Epithelial cell of proximal tubule (primary cell): ENCODE data around the gene REPS2. TPM values are rescaled to one million over a fixed set of nuclear protein-coding genes. Genes with fewer than 3 reads are reported as not detected.

ENCODE experiments used
- DNase-seq: peaks from one replicate; pipeline ENCODE4 v3.0.0-alpha.2; 2011; ENCODE audit warnings: low read depth
- H3K4me3 ChIP-seq: 2 replicates; pipeline ENCODE4 v1.5.1; 2011; ENCODE audit warnings: low read depth, mild to moderate bottlenecking, low read length
- total RNA-seq: library from RNA; depleted of rRNA; stranded (reverse); fragments of >200 nt; gene quantifications from 2 replicates; pipeline ENCODE4 v1.2.3, GENCODE V29; 2015
- TF ChIP-seq, protein P1 (sequence below): conservative IDR thresholded peaks from 2 replicates; pipeline ENCODE4 v1.5.1; 2012; ENCODE audit warnings: low read depth, mild to moderate bottlenecking, low read length

Gene REPS2
- 0.72 and 1.7 TPM in 2 replicates for total RNA-seq

GRCh38 chrX:16946361-16946964 is at the start of gene REPS2:
TSS of gene REPS2 (plus strand) at chrX:16946658. CDS start at chrX:16946862, 204 bp downstream.
- TF ChIP-seq, protein P1, sequence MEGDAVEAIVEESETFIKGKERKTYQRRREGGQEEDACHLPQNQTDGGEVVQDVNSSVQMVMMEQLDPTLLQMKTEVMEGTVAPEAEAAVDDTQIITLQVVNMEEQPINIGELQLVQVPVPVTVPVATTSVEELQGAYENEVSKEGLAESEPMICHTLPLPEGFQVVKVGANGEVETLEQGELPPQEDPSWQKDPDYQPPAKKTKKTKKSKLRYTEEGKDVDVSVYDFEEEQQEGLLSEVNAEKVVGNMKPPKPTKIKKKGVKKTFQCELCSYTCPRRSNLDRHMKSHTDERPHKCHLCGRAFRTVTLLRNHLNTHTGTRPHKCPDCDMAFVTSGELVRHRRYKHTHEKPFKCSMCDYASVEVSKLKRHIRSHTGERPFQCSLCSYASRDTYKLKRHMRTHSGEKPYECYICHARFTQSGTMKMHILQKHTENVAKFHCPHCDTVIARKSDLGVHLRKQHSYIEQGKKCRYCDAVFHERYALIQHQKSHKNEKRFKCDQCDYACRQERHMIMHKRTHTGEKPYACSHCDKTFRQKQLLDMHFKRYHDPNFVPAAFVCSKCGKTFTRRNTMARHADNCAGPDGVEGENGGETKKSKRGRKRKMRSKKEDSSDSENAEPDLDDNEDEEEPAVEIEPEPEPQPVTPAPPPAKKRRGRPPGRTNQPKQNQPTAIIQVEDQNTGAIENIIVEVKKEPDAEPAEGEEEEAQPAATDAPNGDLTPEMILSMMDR = no peak
- DNase-seq = no peak
- peak within 1 kb of the TSS; percentile 55 for H3K4me3 ChIP-seq

GRCh38 chrX:16897445-16897844 is 49.0 kb upstream of the REPS2 start:
- DNase-seq = no peak
- no peak overlapping the region for H3K4me3 ChIP-seq
- TF ChIP-seq, protein P1 = no peak

DNA sequence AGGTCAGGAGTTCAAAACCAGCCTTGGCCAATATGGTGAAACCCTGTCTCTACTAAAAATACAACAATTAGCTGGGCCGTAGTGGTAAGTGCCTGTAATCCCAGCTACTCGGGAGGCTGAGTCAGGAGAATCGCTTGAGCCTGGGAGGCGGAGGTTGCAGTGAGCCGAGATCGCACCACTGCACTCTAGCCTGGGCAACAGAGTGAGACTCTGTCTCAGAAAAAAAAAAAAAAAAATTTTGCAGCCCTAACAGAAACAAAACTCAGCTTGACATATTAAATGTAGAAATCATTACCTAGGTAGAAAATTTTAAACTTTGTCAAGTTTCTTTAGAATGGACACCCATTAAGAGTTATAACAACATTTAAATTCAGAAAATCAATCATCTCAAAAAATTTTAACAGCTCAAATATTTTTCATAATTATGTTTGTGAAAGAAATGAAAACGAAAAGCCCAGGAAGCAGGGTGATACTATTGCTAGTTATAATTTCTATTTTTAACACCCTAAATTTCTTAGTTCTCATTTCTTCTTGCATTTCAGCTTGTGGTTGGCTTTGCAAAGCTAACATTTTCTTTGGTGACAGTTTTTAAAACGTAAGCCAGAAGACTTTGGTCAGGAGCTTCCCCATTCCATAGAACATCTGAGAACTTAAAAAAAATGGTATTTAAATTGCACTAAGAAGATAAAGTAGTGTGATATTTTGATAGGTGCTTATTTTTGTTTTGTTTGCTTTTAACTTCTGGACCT is 43.0 kb upstream of the REPS2 start:
- TF ChIP-seq, protein P1 = no peak
- H3K4me3 ChIP-seq = no peak overlapping the region
- no peak for DNase-seq

DNA sequence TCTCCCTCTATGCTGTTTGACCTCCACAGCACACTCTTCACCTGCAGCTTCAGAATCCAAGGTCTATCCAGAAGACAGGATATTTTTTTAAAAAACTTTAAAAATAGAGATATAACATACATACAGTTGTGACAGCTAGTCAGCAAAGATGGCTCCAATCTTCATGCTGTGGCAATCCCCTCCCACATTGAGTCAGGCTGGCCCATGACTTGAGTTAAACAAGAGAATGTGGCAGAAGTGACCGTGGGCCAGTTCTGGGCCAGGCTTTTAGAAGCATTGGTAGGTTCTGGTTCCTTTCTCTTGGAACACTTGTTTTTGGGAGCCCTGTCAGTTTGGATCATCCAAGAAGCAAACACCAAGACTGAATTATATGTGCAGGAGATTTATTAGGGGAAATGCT is 36.1 kb upstream of the REPS2 start:
- TF ChIP-seq, protein P1 = no peak
- DNase-seq = no peak
- no peak overlapping the region for H3K4me3 ChIP-seq

DNA sequence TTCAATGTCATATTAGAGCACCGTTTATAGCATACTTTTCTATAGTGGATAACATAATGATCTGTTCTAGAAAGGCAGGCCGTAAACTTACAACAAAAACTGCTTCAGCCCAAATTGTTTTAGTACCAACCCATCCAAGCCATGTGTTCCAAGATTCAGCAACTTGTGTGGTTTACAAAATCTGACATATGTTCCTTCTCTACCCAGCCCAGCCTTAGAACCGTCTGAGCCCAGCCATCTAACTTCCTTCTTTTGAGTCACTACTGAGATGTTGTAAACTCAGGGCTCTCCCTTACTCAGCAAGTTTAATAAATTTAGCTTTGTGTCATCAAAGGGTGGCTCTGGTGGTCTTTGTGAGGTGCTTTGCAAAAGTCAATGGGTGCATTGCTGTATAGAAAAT is 32.4 kb upstream of the REPS2 start:
- DNase-seq = no peak
- H3K4me3 ChIP-seq = no peak overlapping the region
- TF ChIP-seq, protein P1 = no peak

DNA sequence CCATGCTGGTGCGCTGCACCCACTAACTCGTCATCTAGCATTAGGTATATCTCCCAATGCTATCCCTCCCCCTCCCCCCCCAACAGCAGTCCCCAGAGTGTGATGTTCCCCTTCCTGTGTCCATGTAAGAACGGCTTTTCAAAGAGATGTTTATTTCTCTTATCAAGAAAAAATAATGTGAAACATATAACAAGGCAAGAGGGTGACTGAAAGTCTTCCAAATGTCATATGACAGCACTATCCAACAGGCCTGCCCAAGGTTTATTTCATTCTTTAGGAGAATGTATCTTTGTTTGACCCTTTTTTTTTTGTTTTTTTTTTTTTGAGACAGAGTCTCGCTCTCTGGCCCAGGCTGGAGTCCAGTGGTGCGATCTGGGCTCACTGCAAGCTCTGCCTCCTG is 29.9 kb upstream of the REPS2 start:
- TF ChIP-seq, protein P1 = no peak
- H3K4me3 ChIP-seq = no peak overlapping the region
- no peak for DNase-seq
